ENCODE results near the gene ADCY10. TPM values are rescaled to one million over a fixed set of nuclear protein-coding genes. Genes with fewer than 3 reads are reported as not detected.
A peak's percentile ranks its signal among the peaks of the same experiment; 100 is the strongest.

The ADCY10 gene
- total and polyA plus RNA-seq, 9 of the 15 experiments (the other 6 are each of a cell fraction or from before 2014, with no cell fraction given) = 0.08 to 0.86 (median 0.22) TPM

- TF ChIP-seq, protein P1, sequence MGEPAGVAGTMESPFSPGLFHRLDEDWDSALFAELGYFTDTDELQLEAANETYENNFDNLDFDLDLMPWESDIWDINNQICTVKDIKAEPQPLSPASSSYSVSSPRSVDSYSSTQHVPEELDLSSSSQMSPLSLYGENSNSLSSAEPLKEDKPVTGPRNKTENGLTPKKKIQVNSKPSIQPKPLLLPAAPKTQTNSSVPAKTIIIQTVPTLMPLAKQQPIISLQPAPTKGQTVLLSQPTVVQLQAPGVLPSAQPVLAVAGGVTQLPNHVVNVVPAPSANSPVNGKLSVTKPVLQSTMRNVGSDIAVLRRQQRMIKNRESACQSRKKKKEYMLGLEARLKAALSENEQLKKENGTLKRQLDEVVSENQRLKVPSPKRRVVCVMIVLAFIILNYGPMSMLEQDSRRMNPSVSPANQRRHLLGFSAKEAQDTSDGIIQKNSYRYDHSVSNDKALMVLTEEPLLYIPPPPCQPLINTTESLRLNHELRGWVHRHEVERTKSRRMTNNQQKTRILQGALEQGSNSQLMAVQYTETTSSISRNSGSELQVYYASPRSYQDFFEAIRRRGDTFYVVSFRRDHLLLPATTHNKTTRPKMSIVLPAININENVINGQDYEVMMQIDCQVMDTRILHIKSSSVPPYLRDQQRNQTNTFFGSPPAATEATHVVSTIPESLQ (CRISPR knock-in tag; IDR thresholded peaks at IDR 0.05) = no peak
- TF ChIP-seq, protein P2, sequence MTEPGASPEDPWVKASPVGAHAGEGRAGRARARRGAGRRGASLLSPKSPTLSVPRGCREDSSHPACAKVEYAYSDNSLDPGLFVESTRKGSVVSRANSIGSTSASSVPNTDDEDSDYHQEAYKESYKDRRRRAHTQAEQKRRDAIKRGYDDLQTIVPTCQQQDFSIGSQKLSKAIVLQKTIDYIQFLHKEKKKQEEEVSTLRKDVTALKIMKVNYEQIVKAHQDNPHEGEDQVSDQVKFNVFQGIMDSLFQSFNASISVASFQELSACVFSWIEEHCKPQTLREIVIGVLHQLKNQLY (CRISPR knock-in tag; conservative IDR thresholded peaks at IDR 0.05) = no peak
- TF ChIP-seq ATF1 (CRISPR knock-in tag; IDR thresholded peaks at IDR 0.05) (no peak), ATF1 (tag; IDR thresholded peaks at IDR 0.05) (no peak), MEF2D (tag; conservative IDR thresholded peaks at IDR 0.05; ENCODE audit: low read depth) (no peak), THRAP3 (IDR thresholded peaks at IDR 0.05; ENCODE audit: borderline replicate concordance) (no peak), FOXA3 (CRISPR knock-in tag; conservative IDR thresholded peaks at IDR 0.05 in 1 of 2, IDR thresholded peaks at IDR 0.05 in 1 of 2) (peak in 1 of 2 experiments; percentile 57; a peak in 2 of 4 replicates), ZKSCAN1 (IDR thresholded peaks at IDR 0.05; ENCODE audit: low read depth, low read length) (no peak), ELK1 (CRISPR knock-in tag; IDR thresholded peaks at IDR 0.05) (no peak), ZNF407 (IDR thresholded peaks at IDR 0.05; ENCODE audit: low read depth) (no peak), E2F5 (CRISPR knock-in tag; IDR thresholded peaks at IDR 0.05) (no peak), L3MBTL2 (IDR thresholded peaks at IDR 0.05) (no peak)
- TF ChIP-seq, protein P3, sequence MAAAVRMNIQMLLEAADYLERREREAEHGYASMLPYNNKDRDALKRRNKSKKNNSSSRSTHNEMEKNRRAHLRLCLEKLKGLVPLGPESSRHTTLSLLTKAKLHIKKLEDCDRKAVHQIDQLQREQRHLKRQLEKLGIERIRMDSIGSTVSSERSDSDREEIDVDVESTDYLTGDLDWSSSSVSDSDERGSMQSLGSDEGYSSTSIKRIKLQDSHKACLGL (CRISPR knock-in tag; IDR thresholded peaks at IDR 0.05; ENCODE audit: borderline replicate concordance, poor library complexity, severe bottlenecking) = no peak
Observed at GRCh38 chr1:167938080-167938636, 24.2 kb upstream of the ADCY10 start (continued).
